Kidney tubule cell (primary cell): ENCODE measurements around the gene AMPD2.

Experiments used
- DNase-seq: peaks from one replicate; pipeline ENCODE4 v3.0.0-alpha.2; 2018; ENCODE audit warnings: low spot score

Gene AMPD2

DNA sequence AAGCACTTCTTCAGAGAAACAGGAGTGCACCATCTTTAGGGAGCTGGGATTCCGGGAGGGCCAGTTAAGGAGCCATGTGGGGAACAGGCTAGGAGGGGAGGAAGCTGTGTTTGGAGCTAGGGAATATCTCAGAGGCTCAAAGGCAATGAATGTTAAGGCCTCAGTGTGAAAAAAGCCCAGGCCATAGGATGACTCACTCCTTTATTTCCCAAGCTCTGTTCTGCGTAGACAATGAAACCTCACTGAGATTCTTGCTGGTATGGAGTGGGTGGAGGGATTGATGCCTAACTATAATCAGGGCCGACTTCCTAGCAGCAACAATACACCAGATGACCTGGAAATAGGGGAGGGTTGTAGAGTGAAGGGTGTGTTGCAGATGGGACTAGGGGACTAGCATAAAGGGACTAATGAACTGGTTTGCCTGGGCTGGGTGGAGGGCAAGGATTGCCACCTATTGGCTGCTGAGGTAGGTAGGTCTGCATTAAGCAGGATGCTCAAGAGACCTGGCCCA lies 2.3 kb upstream of the AMPD2 start:
- DNase-seq = peak; percentile 72

DNA sequence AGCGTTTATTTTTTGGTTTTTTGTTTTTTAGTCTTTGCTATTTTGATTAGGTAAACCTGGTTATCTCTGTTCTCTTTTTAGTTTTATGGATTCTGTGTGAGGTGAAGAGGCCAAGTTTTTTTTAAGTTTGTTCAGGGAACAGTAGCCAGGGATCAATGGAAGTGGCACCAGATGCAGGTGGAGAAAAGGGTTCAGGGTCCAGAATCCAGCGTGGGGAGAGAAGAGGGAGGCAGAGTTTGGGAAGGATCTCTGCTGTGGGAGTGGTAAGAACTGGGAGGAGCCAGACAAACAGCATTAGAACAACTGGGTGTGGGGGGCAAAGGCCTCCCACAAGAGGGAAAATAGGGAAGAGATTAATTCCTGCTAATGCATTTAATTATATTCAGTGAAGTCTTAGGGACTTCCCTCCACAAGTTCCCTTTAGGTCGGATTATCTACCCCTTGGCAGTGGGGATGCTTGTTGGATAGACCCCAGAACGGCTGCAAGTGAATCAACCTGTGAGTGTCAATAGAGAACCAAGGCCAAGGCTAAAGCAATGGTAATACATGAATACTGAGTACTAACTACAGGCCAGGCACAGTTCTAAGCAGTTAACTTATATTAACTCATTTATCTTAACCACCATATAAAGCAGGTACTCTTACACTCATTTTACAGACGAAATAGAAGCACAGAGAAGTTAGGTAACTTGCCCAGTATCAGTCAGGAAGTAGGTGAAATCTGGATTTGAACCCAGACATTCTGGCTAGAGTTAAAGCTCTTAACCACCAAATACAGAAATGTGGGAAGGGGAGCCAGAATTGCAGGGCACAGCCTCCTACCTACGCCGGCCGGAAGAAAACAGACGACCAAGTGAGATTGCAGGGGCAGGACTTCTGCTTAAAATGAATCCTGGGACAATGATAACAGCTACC lies 719 bp upstream of the AMPD2 start:
- no peak for DNase-seq

DNA sequence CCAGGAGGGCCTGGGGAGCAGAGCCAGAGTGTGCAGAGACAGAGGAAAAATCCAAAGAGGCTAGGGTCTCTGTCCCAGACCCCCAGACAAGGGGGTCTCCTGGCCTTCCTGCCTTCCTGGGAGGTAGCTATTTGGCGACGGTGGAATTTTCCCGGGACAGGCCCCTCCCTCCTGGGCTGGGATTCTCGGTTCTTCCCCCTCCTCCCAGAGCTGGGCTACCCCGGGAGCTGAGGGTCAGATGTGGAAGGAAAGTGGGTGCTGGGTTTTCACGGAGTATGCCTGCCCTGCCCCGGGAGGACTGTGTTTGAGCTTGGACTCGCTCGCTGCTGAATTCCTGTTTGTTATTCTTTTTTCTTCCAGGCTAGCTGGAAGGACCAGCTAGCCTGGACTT lies 759 bp downstream of the AMPD2 start:
- peak; percentile 59 for DNase-seq

DNA sequence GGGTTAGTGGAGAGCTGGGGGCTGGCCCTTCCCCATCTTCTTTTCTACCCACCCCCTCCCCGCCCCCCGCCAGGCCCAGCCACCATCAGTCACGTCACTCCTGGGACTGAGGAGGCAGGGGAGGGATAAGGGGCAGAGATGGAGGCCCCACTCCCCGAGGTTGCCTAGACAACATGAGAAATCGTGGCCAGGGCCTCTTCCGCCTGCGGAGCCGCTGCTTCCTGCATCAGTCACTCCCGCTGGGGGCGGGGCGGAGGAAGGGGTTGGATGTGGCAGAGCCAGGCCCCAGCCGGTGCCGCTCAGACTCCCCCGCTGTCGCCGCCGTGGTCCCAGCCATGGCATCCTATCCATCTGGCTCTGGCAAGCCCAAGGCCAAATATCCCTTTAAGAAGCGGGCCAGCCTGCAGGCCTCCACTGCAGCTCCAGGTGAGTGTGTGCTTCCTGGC lies 1.2 kb downstream of the AMPD2 start:
- DNase-seq = peak; percentile 94

DNA sequence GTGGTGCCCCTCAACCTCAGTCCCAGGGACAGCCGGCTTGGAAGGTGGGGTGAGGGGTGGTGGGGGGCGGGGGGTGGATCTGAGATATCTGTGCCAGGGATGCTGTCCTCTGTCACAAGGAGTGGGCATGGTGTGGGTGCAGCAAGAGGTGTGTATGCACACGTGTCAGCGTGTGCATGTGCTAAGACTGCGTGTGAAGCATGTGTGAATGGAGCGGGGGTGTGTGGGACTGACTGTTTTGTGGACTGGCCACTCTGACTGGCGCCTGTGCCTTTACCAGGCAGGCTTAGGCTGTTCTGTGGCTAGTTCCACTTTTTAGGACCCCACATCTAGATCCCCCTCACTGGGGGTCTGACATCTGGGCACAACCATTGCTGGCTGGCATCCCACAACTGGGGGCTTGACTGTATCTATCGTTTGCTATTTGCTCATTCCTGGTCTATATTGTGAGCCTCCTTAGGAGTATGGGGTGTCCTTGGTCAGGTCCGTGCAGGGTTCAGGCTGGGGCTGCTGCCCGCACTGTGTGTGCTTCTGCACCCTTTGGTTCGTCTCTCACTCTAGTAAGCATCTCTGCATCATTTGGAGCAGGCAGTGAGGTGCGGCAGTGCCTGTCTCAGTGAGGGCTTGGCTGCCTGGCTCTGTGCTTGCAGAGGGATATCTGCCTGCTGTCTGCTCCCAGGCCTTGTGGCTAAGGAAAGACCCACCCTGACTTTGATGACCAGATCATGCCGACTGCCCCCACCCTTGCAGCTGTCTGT lies 1.9 kb downstream of the AMPD2 start:
- DNase-seq = no peak

DNA sequence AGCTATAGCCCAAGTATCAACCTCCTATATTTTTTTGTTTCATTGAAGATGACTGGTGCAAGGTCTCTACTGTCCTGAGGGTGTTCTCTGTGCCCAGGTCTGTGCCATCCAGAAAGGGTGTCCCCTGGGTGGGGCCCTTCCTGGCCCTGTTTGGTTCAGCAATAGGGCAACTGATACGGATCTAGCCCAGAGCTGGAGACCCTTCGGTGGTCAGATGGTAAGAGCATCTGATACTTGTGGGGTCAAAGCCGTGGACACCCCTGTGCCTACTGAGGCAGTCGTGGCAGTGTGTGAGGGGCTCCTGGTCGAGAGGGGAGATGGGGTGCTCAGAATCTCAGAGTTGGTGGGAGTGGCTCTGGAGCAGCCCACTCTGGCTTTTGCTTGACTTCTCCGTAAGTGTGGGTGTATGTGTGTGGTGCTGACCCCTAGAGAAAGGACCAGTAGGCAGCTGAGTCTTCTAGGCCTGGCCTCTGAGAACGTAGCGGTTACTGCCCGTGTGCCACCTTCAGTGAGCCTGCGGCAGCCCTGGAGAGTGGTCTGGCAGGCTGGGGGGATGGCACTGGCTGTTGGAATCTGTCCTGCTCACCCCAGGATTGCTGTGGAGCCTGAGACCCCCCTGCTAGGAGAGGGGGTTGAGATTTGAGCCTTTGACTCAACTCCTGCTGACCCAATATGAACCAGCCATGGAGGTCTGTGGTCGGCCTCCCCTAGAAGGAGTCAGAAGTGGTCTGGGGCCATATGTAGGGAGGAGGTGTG lies 2.7 kb downstream of the AMPD2 start:
- no peak for DNase-seq

DNA sequence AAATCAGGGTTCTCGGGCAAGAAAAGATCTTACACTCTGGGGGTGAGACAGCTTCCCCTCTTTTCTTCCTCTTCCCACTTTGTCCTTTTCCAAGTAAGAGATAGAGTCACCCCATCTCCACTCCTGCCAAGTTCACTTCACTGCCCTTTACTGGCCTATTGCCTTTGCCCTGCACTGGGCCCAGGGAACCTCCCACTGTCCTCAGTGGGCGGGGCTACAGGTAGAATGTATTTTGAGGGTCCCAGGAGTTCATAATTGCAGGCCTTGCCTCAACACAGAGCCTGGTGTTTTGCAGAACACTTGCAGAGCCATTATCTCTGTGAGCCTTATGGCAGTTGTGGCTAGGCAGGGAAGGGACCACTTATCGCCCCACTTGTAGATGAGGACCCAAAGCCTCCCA lies 3.3 kb downstream of the AMPD2 start:
- no peak for DNase-seq

DNA sequence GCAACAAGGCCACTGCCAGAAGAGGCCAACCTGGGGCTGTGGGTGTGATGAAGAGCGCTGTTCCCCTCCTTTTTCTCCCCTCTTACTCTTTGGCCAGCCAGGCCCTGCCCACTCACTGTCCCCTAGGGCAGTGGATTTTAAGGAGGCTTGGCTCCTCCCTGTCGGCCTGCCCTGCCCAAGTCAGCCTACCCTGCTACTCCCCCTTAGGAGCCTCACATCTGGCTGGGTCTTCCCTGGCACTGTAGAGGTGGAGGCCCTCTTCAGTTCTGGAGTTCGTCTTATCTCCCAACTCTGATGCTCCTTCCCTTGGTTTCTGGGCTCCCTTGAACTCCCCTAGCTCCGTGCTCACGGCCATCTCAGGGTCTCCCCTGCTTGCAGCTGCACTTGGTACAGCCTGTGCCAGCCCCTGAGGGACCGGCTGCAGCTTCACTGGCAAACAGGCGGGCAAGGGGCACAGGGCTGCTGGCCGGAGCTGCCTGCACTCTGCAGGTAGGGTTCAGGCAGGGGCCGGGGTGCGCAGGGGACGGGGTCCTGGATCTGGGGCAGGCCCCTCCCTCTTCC lies 4.0 kb downstream of the AMPD2 start:
- DNase-seq = no peak

DNA sequence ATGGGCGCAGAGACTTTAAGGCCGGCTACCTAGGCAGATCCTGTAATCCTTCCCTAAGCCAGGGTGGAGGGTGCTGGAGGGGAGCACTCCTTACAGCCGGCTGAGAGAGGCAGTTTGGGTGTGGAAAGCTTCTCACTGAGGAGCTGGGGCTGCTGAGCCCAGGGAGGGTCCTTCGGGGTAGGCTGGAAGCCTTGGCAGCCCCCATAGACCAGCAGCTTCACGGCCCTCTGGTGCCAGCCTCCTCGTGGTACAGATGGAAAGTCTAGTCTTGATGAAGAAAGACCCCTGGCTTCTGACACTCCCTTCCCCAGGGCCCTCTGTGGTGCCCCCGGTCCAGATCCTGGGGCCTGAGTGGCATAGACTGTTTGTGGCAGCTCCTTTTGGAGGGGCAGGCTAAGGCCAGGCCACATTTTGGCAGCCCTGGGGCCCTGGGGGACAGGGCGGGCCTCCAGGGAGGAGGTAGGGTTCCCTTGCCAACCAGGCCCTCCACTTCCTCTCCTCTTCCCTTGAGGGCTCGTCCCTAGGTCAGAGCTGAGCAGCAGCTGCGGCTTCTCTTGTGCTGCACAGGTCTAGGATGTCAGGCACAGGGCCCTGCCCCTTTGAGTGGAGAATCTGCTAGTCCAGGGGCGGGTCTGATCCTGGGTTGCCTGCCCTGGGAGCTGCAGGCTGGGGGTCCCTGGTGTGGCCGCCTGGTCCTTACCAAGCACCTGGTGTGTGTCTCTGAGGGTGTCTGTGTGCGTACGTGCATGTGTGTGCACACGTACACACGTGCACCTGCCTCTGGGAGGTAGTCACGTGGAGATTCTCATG lies 4.8 kb downstream of the AMPD2 start:
- no peak for DNase-seq

DNA sequence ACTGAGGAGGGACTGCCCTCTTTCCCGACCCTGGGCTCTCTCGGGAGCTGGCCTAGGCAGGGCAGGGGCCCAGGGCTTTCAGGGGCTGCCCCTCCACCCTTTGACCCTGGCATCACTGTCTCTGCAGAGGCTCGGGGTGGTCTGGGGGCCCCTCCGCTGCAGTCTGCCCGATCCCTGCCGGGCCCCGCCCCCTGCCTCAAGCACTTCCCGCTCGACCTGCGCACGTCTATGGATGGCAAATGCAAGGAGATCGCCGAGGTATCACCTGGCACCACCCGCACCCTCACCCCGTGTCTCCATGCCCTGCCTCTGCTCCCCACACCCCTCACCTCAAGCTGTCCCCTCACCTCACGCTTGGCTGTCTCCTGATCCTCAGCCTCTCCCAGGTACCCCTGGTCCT lies 5.5 kb downstream of the AMPD2 start:
- no peak for DNase-seq

DNA sequence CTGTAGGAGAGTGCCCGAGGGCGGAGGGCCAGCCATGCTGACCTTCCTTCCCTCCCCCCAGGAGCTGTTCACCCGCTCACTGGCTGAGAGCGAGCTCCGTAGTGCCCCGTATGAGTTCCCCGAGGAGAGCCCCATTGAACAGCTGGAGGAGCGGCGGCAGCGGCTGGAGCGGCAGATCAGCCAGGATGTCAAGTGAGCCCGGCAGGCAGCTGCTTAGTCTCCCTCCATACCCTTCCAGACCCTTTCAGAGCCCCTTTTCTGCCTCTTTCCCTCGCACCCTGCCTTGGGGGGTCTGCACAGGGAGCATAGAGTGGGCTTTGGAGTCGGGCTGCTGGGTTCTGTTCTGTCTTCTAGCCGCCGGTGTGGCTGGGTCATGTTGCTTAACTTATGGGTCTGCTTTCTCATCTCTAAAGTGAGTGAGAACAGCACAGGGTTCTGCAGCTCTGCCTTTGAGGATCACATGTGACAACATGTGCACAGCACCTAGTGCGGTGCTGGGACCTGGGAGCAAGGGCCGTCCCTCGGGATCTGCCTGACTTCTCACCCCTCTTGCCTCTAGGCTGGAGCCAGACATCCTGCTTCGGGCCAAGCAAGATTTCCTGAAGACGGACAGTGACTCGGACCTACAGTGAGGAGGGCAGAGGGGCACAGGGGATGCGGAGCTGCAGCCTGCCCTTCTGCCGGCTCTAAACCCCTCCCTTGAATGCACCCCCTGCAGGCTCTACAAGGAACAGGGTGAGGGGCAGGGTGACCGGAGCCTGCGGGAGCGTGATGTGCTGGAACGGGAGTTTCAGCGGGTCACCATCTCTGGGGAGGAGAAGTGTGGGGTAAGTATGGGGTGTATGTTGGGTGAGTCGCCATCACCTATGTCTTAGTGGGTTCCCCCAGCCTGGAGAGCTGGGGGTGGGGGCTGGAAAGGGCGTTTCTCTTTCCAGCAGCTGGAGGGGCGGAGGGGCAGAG lies 6.2 kb downstream of the AMPD2 start:
- DNase-seq = no peak

DNA sequence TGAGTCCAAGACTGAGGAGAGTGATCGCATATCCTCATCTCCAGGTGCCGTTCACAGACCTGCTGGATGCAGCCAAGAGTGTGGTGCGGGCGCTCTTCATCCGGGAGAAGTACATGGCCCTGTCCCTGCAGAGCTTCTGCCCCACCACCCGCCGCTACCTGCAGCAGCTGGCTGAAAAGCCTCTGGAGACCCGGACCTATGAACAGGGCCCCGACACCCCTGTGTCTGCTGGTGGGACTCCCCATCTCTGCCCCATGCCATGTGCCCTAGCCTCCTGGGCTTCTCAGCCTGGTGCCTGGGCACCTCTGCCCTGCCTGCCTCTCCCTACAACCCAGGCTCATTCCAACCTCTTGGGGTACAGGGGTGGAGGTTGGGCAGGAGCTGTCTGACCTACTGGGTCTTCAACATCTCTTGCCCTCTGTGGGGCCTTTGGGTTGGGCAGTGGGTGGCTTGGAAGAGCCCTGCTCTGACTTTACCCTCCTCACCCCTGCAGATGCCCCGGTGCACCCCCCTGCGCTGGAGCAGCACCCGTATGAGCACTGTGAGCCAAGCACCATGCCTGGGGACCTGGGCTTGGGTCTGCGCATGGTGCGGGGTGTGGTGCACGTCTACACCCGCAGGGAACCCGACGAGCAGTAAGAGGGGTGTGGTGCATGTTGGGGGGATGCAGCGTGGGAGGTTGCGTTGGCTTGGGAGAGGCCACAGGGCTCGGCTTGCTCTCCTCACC lies 7.2 kb downstream of the AMPD2 start:
- DNase-seq = no peak

DNA sequence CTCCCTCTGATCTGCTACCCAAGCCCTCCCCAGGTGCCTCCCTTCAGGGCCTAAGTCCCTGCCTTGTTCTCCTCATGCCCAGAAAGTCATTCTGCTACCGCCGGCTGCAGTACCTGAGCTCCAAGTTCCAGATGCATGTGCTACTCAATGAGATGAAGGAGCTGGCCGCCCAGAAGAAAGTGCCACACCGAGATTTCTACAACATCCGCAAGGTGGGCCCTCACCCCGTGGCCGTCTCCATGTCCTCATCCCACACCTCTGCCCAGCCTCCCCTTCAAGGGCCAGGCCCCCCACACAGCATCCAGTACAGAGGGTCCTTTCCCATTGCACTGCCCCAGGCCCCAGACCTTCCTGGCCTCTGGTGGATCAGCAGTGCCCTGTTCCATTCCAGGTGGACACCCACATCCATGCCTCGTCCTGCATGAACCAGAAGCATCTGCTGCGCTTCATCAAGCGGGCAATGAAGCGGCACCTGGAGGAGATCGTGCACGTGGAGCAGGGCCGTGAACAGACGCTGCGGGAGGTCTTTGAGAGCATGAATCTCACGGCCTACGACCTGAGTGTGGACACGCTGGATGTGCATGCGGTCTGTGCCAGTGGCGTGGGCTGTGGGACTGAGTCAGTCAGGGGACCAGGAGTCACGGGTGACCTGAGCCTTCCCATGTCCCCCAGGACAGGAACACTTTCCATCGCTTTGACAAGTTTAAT lies 8.2 kb downstream of the AMPD2 start:
- DNase-seq = peak; percentile 96

DNA sequence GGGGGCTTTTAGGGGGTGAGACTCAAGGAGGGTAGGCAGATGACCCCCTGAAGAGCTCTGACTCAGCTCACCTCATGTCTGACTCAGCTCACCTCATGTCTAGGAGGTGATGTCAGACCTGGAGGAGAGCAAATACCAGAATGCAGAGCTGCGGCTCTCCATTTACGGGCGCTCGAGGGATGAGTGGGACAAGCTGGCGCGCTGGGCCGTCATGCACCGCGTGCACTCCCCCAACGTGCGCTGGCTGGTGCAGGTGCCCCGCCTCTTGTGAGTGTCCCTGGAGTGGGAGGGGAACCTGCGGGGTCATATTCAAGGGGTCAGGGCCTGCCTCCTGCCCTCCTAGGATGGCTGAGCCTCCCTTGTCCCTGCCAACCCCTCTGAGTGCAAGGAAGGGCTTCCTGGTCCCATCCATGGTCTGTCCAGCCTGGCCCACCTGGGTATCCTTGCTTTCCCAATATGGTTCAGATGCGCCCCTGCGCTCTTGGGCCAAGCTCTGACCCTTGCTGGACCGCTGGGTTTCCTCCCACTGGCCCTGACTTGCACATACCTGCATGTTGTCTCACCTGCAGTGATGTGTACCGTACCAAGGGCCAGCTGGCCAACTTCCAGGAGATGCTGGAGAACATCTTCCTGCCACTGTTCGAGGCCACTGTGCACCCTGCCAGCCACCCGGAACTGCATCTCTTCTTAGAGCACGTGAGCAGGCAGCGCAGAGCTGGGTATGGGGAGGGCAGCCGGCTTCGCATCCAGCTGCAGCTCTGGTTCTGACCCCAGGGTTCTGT lies 9.1 kb downstream of the AMPD2 start:
- peak; percentile 97 for DNase-seq

DNA sequence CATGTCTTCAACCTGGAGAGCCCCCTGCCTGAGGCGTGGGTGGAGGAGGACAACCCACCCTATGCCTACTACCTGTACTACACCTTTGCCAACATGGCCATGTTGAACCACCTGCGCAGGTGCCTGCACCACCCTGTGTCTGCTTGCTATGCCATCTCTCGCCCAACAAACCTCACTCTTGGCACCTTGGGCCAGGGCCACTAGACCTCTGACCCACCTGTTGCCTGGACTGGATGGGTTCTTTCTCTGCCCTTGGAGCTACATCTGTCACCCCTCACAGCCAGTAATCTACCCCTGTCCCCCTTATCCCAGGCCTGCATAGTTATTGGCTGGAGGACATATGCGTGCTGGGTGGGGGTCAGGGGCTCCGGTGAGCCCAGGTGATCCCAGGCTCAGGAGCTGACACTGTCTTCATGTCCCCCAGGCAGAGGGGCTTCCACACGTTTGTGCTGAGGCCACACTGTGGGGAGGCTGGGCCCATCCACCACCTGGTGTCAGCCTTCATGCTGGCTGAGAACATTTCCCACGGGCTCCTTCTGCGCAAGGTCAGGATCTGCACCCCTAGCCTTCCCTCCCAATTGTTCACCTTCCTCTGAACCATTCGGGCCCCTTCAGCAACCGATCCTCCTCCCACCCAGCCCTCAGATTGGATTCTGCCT lies 9.9 kb downstream of the AMPD2 start:
- no peak for DNase-seq

DNA sequence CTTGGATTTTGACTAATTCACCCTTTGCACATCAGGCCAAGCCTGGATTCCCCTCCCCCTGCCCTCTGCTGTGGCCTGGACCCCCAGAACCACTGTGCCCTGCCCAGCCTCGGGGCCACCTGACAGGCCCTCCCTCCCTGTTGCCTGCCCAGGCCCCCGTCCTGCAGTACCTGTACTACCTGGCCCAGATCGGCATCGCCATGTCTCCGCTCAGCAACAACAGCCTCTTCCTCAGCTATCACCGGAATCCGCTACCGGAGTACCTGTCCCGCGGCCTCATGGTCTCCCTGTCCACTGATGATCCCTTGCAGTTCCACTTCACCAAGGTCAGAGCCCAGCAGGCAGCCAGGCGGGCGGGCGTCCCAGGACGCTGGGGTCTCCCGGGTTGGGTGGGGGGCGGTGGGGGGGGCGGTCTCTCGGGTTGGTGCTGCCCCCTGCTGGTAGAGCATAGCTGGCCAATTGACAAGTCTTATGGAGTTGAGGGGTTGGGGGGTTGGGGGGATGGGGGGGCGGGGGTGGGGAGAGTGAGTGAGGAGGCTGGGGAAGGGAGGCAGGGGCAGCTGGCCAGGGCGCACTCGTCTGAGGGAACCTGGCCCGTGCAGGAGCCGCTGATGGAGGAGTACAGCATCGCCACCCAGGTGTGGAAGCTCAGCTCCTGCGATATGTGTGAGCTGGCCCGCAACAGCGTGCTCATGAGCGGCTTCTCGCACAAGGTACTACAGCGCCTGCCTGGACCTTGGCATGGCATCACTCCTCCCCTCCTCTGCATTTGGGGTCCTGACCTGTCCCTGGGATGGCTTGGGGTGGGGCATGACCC lies 10.7 kb downstream of the AMPD2 start:
- DNase-seq = no peak
